RWPE1 (cell line): ENCODE measurements around the gene INKA1.

Source experiments
- CTCF ChIA-PET: fragments of 350-600 bp; sonication (Branson Sonifier 250); formaldehyde crosslinking; extraction: SDS; loops from one replicate; lab custom pipeline; 2021; lab: Yijun Ruan, JAX
- POLR2A ChIA-PET: fragments of 400-600 bp; formaldehyde crosslinking; extraction: SDS; loops from one replicate; lab custom pipeline; 2020; ENCODE audit warnings: antibody characterized with exemption; ENCODE audit not compliant: low non-redundant PET; lab: Yijun Ruan, JAX
- DNase-seq: peaks from one replicate; pipeline ENCODE4 v3.0.0; 2012; ENCODE audit warnings: low spot score
- H3K27ac ChIP-seq: fragments of 450-650 bp; 2 replicates; pipeline ENCODE4 v1.5.1; 2017
- TF ChIP-seq, protein P1 (sequence below): fragments of 450-650 bp; conservative IDR thresholded peaks from 2 replicates; pipeline ENCODE4 v1.5.1; 2017; ENCODE audit warnings: low read depth, mild to moderate bottlenecking

The INKA1 gene

DNA sequence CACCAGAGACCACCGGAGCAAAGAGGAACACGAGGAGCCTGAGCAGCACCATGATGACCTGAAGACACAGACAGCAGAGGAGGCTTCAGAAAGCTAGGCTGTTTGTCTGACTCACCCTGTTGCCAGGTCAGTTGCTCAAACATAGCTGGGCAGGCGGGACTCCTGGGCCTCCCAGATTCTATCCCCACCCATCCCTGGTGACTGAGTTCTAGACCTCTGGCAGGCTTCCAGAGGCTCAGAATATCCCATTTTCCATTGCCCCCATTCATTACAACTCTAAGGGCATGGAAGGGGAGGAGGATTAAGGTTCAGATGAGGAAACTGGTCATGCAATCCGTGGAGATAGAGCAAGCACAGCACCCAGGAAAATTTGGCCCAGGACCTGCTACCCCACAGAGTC lies 3.3 kb upstream of the INKA1 start, which contains the start of gene CDHR4:
TSS of gene CDHR4 (minus strand) at position 113 of the 400 bp plus-strand sequence. CDS start at position 52, 61 bp downstream.
- CTCF ChIA-PET, result interaction anchor here (5.7 kb wide), 1 partner anchor 40 kb away, joined by 40 read pairs; no protein-coding TSS in a partner anchor
- peak; percentile 79 for DNase-seq
- peak within 1 kb of the TSS; percentile 73 for H3K27ac ChIP-seq
- TF ChIP-seq, protein P1, sequence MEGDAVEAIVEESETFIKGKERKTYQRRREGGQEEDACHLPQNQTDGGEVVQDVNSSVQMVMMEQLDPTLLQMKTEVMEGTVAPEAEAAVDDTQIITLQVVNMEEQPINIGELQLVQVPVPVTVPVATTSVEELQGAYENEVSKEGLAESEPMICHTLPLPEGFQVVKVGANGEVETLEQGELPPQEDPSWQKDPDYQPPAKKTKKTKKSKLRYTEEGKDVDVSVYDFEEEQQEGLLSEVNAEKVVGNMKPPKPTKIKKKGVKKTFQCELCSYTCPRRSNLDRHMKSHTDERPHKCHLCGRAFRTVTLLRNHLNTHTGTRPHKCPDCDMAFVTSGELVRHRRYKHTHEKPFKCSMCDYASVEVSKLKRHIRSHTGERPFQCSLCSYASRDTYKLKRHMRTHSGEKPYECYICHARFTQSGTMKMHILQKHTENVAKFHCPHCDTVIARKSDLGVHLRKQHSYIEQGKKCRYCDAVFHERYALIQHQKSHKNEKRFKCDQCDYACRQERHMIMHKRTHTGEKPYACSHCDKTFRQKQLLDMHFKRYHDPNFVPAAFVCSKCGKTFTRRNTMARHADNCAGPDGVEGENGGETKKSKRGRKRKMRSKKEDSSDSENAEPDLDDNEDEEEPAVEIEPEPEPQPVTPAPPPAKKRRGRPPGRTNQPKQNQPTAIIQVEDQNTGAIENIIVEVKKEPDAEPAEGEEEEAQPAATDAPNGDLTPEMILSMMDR, result no peak
- POLR2A ChIA-PET, result no interaction called here

DNA sequence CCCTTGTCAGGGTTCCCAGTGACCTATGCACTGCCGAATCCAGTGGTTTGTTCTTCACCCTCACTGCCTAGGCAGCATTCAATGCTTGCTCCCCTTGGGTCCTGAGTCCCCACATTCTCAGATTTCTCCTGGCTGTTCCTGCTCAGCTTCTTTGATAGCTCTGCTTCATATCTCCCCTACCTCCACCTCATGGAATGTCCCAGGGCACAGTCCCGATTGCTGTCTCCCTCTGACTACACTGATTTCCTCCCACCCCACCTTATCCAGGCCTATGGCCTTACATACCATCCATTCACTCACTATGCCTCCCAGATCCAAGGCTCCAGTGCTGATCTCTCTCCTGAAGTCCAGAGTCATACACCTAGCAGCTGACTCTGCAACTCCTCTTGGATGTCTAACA lies 1.9 kb upstream of the INKA1 start:
- TF ChIP-seq, protein P1, result no peak
- POLR2A ChIA-PET, result no interaction called here
- CTCF ChIA-PET, result interaction anchor here (5.7 kb wide), 1 partner anchor 38 kb away, joined by 40 read pairs; no protein-coding TSS in a partner anchor
- no peak overlapping the region for H3K27ac ChIP-seq
- DNase-seq, result no peak

DNA sequence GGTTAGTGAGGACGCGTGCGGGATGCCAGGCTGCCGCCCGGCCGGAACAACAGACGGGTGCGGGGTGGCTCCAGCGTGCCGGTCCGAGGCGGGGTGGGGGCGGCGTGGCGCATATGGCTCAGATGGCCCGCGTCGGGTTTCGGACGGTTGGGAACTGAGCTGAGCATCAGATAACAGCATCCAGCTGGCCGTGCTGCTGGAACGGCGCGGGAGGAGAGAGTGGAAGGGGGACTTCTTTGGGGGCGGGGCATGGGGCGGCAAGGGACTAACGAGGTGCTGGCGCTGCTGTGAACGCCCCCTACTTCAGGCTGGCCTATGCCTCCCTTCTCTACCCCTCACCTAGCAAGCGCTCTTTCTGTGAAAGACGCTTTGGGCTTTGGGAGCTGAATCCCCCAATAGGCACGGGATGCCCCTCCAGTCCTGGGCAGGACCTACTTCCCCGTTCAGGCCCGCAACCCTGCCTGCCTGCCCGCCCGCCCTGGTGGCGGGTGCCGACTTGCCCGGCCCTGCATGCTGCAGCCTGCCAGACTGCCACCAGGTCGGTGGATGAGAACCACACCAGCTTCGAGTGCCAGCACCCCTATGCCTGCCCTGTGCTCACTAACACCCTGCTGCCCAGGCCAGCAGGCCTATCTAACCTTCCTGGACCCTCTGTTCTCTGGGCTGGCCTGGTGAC lies 542 bp downstream of the INKA1 start:
- POLR2A ChIA-PET, result interaction anchor here (0.6 to 0.7 kb wide), 3 partner anchors 46 to 102 kb away, joined by 3 to 9 read pairs (median 4); no protein-coding TSS in a partner anchor
- peak overlapping the region; percentile 98 for H3K27ac ChIP-seq
- CTCF ChIA-PET, result interaction anchor here (1.3 to 5.7 kb wide), 3 partner anchors 36 to 98 kb away, joined by 3 to 40 read pairs (median 9); no protein-coding TSS in a partner anchor
- DNase-seq, result peak; percentile 68
- TF ChIP-seq, protein P1, result no peak

DNA sequence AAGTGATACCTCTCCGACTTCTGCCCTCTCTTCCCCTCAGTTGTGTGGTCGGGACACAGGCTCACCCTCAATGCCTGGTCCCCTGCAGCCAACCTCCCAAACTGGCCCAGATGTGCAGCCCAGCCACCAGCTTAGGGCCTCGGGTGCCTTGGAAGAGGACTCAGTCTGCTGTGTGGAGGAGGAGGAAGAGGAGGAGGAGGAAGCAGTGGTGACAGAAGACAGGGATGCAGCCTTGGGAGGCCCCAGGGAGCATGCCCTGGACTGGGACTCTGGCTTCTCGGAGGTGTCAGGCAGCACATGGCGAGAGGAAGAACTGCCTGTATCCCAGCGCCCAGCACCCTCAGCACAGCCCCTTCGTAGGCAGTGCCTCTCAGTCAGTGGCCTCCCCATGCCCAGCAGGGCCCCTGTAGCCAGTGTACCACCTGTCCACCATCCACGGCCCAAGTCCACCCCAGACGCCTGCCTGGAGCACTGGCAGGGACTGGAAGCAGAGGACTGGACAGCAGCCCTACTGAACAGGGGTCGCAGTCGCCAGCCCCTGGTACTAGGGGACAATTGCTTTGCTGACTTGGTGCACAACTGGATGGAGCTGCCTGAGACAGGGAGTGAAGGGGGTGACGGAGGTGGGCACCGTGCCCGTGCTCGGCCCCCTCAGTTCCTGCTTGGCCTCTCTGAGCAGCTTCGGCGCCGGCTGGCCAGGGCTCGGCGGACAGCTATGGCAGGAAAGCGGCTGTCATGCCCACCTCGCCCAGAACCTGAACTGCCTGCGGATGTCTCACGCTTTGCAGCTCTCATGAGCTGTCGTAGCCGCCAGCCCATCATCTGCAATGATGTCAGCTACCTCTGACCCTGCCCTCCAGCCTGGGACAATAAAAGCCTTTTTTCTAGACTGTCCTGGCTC lies 1.3 kb downstream of the INKA1 start:
- DNase-seq, result no peak
- TF ChIP-seq, protein P1, result no peak
- ChIA-PET POLR2A (no interaction called here), CTCF (interaction anchor here (0.6 to 5.7 kb wide), 3 partner anchors 35 to 125 kb away, joined by 3 to 40 read pairs (median 3); partner anchors contain the start of gene MON1A)
- H3K27ac ChIP-seq, result peak overlapping the region; percentile 98

DNA sequence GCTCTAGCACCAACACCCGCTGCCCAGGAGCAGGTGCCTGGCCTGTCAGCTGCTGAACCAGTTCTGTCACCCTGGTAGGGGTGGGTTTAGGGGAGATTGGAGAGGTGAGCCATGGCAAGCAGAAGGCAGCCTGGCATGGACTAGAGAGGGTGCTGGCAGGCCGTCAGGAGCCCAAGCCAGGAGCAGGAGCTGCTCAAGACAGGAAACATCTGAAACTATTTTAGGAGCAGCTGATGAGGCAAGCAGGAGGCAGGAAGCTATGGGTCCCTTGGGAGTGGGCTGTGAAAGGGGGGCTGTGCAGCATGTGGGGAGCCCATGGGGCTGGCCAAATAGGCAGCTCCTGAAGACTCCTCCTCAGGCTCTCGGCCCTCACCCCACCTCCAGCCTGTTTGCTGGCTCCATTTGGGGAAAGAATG lies 2.3 kb downstream of the INKA1 start:
- H3K27ac ChIP-seq, result peak overlapping the region; percentile 98
- TF ChIP-seq, protein P1, result no peak

More for the DNA sequence above, 2.3 kb downstream of the INKA1 start:
- ChIA-PET POLR2A (no interaction called here), CTCF (interaction anchor here (0.6 to 0.9 kb wide), 3 partner anchors 34 to 124 kb away, joined by 3 to 4 read pairs (median 3); partner anchors contain the start of gene MON1A)
- DNase-seq, result no peak
